ENCODE results near the gene ANKRD22.
"Not testable (repeated sequence)": the region's sequence is repeated elsewhere in the genome, so short reads cannot be mapped to it uniquely, and the experiment has no call there.

Gene ANKRD22

DNA sequence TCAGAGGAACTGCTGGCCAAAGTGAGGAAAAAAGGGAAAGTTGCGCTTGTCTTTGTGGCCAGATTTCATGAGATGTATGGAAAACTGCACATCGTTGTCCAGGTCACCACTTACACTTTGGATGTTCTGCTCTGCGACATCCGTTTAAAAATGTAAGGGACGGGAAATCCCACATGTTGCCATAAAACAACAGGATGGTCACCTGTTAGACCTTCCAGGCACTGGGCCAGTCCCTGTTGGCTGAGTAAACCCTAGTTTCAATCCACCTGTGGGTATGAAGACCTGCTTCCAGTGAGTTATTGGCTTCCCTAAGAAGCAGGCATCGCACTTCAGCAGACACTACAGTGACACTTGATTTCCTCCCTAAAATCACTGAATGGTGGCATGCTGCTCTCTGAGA lies 25.7 kb upstream of the ANKRD22 start:
- DNase-seq = no peak

DNA sequence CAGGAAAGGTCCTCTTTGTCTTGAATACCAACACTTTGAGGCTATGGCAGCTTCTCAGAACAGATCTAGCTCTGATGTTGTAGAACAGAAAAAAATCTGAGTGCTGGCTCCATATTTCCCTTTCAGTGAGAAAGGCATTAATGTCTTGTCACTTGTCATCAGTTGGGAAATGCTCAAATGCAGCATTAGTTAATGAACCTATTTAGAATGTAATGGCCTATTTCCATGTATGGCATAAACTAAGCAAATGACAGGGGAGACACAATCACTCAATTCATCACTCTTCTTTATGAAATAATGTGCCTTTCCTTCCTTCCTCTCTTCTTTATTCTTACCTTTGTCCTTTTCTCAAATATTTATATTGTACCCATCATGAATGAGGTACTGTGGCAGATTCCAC lies 23.4 kb upstream of the ANKRD22 start:
- no peak for DNase-seq

DNA sequence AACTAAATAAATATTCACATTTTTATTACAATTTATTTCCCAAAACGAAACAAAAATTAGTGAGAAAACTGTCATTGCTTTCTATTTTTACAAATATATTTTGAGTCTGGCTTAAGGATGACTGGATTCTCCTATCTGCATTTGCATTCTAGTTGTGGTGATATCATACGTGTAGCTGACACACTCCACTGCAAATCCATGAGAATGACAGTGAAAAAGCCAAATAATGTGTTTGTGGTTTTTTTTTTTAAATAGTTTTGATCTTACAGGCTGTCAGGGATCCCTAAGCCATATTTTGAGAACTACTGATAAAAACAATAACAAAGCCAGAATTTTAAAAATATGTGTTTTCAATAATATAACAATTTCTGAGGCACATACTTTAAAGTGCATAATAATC lies 22.6 kb upstream of the ANKRD22 start:
- no peak for DNase-seq

DNA sequence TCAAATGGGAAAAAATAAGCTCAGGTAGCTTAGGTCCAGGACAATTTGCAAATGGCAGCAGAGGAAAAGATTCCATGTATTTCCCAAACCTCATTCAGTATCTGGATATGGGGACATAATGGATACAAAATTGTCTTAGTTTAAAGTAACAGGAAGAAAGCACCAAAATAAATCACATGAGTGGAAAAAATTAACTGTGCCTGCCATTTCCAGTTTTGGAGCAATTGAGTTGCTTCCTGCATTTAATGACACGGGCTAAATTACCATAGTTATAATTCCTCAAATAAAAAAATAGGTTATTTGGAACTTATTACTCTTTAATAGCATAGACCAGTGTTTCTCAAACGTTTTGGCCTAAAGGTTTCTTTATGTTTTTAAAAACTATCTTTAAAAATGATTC lies 22.1 kb upstream of the ANKRD22 start:
- no peak for DNase-seq

DNA sequence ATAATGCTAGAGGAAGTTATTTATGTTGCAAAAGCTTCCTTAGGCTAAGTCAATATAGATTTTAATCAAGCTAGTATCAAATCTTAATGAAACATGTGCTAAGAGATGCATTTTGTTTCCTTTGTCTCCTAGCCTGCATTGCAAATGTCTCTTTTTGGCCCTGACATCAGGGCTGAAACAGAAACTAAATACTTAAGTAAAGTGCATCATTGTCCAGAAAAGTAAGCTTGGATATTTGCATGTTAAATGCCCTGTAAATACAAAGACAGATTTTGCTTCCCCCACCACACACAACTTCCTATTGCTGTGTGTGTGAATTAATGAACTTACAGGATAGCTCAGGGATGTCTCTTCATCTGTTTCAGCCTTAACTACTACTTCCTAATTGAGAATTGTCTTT lies 18.4 kb upstream of the ANKRD22 start:
- no peak for DNase-seq

DNA sequence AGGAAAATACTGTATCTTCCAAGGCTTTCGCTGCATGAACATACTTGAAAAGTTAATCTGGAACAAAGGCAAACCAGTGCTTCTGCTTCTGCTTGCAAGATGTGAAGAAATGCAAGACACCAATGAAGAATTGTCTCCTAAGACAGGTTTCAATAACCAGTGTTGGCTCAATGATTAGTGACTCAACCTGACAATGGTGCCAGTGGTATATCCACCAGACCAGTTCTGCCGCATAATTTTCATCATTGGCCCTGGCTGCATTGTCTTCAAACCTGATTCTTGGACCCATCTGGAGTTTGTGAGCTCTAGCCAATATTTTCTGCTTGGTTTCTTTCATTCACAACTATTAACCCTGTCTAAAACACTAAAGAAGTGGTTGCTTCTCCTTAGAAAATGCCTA lies 14.8 kb upstream of the ANKRD22 start:
- DNase-seq = no peak

DNA sequence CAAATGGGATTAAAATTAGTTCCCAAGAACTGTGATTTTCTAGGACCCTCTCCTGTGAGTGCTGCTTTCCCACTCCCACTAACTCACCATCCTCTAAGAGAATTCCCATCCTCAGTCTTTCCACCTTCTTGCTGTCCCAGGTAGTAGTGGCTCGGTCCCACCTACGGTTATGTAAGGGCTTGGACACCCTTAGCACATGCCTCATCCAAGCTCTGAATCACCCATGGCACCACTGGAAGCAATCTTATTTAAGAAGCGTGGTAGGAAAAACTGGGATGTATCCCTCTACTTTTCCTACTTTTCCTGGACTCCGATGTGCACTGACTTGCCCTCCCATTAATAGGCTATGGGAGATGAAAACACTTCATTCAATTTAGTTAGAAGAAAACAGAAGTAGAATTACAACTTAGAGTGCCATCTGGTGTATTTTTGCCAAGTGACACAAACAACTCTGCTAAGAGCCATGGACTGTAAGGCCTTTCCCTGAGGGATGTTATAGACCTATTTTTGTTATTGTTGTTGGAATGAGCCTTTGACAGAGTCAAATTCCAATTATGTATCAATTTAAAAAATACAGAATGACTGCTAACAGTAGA lies 13.7 kb upstream of the ANKRD22 start:
- DNase-seq = no peak

DNA sequence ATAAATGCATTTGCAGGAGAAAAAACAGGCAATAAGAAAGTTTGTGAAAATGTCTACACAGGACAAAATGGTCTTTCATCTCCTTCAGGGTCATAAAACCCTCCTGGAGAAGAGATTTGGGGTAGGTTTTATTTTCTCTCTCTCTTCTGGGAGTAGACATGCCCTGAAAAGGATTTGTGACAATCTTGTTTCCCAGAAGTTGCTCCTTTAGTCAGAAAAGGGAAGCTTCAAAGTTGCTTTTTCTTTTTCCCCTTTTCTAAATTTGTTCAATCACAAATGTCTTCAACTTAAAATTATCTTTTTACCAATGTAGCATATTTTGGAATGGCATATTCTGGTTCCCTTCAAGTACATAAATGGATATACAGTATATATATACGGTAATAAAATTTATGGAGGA lies 9.4 kb upstream of the ANKRD22 start:
- DNase-seq = no peak

DNA sequence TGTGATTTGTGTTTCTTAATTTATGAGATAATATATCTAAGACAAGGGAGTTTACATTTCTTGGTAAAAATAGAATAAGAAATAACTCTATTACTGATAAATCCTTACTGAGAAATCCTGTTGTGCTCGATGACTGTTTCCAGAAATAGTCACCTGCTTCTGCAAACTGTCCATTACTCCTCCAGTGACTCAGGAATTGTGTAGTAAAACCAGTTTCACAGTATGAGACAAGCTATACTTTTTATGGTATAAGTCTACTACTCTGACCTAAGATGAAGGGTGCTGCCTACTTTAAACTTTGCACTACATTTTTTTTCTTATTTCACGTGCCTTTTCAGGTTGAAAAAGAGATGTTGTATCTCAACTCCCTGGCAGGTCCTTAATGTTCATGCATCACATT lies 6.8 kb upstream of the ANKRD22 start:
- DNase-seq = no peak

DNA sequence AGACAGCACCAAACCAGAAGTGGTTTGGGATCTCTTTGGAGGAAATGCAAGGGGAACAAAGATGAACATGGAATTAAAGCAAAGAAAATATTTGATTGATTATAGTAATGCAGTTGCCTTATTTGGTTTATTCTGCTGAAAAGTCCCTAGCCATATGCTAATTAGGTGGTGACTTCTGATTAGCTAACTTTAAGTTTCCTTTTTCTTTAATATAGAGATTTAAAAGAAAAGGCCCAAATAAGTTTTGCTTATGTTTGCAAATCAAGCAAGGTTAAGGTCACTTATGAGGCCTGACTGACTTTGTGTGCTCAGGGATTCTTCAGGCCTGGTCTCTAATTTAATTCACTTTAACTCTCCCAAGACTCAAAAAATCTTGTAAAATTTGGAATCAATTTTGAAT lies 6.2 kb upstream of the ANKRD22 start:
- no peak for DNase-seq

DNA sequence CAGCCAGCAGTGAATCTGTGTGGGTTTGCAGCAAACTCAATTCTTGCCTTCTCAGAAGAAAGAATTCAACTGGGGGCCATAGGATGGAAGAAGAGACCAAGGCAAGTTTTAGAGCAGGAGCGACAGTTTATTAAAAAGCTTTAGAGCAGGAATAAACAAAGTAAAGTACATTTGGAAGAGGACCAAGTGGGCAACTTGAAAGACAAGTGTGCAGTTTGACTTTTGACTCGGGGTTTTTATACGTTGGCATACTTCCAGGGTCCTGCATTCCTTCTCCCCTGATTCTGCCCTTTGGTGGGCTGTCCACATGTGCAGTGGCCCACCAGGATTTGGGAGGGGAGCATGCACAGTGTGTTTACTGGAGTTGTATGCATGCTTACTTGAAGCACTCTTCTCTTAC lies 3.0 kb upstream of the ANKRD22 start:
- DNase-seq = no peak

DNA sequence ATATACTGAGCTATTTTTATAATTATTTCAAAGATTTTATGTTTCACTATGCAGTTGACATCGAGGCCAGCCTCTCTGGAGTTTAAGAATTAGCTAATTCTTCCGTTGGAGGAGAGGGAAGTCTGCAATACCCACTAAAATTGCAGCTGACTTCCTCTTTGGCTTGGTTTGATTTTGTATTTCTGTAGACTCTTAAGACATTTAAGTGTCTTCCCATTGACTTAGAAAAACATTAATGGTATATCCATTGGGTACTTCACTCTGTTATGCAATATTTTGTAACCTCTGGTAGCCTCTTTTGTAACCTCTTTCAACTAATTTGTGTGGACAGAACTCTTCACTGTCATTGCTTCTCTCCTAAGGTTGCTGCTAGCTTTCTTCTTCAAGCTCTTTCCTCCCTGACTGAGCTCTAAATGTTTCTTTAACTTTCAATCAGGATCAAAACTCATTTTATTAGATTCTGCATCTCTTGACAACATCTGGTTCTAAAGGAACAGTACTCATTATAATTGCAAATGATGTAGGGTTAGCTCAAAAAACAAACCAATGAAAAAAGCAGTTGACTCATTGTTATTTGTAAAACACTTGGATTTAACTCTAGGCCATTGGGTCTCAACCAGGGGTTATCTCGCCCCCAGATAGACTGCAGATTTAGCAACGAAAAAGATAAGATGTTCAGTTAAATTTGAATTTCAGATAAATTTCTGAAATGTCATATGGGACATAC lies 1.7 kb upstream of the ANKRD22 start:
- no peak for DNase-seq

DNA sequence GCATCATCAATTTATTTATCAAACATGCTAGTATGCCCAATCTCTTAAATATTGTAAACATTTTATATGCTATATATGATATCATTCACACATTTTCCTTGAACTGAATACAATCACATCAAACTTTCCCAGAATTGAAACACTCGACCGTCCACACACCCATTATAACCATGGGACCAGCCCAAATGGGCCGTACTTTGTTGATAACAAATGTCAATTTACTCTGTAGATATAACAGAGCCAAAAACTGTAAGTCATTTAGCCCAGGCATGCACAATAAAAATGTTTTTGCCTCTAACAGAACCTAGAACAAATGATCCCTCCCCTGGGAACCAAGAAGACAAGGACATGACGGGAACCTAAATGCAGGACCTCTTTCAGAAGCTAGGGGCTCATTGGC lies 683 bp upstream of the ANKRD22 start:
- DNase-seq = no peak

DNA sequence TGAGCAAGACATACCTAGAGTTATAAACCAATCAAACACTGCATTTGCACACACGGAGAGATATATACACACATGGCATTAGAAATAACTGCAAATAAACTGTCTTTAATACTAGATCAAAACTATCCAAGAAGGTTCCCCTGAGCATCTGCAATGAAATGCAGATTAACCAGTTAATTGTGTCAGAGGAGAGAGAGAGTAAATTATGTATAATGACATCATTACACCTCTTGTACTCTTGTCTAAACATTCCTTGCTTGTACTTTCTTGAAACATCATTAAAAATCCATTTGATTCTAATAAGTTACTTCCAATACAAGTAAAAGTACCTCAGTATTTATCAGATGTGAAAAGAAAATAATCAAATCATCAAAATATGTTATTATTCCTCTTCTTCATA lies 932 bp downstream of the ANKRD22 start:
- no peak for DNase-seq

DNA sequence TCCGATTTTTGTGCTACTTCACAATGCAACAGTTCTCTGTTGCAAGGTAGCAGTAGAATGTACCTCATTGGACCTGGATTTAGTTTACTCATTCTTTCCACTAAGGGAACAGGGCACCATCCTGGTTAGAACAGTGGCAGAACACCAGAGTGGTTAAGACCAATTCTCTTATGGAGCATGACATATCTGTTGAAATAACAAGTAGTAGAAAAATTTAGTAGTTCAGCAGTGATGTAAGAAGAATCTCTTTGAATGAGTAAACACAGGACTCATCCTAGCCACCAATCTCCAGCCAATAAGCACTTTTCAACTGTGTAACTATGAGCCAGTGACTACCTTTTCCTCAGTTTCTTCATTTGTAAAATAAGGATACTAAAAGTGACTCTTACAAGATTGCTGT lies 2.4 kb downstream of the ANKRD22 start:
- no peak for DNase-seq

DNA sequence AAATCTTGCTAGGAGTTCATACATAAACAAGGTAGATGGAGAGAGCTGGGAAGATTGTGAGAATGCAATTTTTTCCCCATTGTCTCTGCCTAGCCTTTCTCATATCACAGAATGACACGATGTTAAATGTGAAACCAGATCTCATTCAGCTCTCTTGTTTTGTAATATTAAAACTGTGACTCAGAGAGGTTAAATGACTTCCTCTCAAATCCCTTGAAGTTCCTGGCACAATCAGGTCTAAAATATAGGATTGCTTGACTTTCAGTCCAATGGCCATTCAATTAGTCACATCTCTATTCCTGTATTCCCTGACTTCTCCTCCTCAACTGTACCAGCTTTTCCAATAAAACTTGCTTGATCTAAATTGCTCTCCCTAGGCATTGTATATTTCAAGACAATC lies 3.1 kb downstream of the ANKRD22 start:
- no peak for DNase-seq

DNA sequence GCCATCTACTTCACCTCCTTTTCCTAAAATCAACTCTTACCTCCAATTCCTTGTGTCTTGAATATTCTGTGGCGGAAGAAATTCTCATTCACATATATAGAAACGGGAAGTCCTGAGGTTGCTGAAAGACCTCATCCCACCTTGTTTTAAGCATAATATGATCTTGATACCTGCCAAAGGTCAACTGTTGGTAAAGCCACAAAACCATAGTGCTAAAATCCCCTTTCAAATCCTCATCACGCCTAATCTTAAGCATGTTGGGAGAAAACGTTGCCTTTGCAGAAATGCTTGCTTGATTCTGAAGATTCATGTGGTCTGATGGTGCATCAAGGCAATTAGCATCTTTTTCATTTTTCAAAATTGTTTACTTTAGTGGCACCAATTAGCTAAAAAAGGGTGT lies 8.5 kb downstream of the ANKRD22 start:
- DNase-seq = no peak

DNA sequence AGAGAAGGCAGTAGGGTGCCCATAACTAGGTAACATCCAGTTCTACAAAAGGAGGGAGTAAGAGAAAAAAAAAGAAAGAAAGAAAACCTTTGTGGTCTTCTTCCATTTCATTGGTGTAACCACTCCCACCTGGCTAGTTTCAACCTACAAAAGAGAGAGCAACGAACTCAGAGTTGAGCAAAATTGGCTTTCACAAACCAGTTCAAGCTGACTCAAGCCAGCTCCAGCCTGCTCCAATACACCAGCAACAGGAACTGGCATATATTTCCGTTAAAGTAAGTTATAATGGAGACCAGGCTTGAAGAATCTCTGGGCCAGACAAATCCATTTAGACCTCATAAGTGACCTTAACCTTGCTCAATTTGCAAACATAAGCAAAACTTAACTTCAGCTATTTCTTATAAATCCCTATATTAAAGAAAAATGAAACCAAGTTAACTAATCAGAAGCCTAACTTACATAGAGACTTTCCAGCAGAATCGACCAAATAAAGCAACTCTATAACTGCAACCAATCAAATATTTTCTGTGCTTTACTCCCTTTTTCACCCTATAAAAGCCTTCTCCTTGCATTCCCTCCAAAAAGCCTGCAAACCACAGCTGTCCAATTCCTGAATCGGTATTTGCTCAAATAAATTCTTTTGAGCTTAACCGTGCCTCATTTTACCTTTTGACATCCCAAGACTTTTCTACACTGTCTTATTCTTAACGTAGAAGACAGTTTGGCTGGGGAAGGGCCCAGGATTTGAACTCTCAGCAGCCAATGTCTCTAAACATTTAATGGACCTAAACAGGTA lies 10.1 kb downstream of the ANKRD22 start:
- no peak for DNase-seq

DNA sequence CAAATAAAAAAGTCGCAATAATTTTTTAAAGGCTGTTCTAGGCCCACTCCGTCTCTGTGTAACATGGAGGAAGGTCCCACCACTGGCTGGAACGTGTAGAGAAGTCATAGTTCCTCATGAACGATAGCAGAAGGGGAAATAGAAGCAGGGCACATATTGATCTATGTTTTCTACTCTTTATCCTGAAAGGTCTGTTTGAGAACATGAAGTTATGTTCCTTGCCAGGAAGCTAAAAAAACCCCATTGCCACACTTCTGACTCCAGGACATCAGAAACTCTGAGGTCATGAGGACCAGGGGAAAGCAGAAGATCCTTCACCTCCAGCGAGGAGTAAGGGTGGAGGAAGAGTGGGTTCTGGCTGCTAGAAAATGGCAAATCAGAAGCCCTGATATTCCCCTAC lies 10.8 kb downstream of the ANKRD22 start:
- DNase-seq = no peak

DNA sequence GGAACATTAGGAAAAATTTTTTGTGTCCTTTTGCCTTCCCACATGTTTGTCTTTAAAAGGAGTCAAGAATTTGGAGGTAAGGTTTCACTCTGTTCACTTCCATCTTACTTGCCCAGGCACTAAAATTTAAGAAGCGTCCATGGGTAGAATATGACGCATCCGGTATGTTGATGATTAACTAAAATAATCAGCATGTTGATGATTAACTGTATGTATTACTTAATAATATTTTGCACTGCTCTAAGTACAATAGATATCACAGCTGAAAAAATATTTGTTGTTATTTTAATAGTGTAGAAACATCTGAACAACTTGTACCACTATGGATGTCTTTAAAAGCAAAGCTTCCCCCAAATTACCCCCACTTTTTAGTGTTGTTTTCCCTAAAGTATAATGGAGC lies 11.5 kb downstream of the ANKRD22 start:
- no peak for DNase-seq

DNA sequence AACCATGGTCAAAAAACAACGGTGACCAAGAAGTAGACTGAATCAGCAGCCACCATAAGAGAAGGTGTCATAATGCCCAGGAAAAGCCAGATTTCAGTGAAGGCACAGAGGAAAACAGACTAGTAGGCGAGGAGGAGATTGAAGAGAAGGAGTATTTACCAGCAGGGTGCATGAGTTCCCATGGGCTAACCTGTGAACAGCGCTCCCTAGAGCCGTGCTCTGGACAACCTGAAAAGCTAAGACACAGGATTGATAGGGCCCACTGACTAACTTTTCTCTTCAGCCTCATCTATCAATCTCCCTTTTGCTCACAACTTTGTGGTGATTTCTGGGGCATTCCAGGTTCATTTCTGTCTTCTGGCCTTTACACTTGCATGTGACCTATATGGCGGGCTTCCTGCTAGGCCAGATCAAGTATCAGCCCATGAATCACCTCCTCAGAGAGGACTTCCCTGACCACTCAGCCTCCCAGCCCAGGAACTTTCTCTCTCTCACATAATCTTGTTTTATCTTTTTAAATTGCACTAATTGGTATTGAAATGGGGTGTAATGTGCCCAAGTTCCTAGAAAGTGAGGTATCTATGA lies 12.8 kb downstream of the ANKRD22 start:
- no peak for DNase-seq

DNA sequence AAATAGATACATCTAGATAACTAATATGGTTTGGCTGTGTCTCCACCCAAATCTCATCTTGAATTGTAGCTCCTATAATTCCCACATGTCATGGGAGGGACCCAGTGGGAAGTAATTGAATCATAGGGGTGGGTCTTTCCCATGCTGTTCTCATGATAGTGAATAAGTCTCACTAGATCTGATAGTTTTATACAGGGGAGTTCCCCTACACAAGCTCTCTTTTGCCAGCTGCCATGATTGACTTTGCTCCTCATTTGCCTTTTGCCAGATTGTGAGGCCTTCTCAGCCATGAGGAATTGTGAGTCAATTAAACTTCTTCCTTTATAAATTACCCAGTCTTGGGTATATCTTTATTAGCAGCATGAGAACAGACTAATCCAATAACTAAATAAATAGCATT lies 14.0 kb downstream of the ANKRD22 start:
- DNase-seq = not testable (repeated sequence)

DNA sequence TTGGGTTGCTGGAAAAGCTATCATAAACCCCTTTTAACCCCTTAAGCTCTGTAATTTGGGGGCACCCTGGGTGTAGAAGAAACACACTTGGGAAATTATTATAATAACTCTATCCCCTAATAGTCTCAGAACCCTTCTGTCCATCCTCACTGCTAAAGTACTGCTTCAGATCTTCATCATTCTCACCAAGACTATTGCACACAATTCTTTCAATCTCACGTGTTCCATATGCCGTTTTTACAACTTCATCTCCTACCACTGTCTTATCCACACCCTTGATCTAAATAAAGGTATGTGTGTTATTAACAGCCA lies 15.8 kb downstream of the ANKRD22 start:
- no peak for DNase-seq

All from NCI-H187 (cell line).